CD4-positive, alpha-beta T cell (primary cell): ENCODE measurements around the gene TRAFD1. TPM values are rescaled to one million over a fixed set of nuclear protein-coding genes. Genes with fewer than 3 reads are reported as not detected.
"Not testable (repeated sequence)": the region's sequence is repeated elsewhere in the genome, so short reads cannot be mapped to it uniquely, and the experiment has no call there.

ENCODE experiments used
- ATAC-seq: fragments of 200-7000 bp; cut with Tn5 transposase; one replicate; pipeline ENCODE4 v1.10.0; 2022; ENCODE audit warnings: mild to moderate bottlenecking; ENCODE audit not compliant: poor library complexity
- CTCF ChIA-PET: fragments of 350-600 bp; sonication (Branson Sonifier 250); formaldehyde crosslinking; loops from one replicate; lab custom pipeline; 2021; ENCODE audit warnings: antibody characterized with exemption, inconsistent platforms; lab: Charles Lee
- POLR2A ChIA-PET: fragments of 350-600 bp; sonication (Branson Sonifier 250); formaldehyde crosslinking; loops from one replicate; lab custom pipeline; 2021; ENCODE audit warnings: antibody characterized with exemption, inconsistent platforms; lab: Charles Lee
- DNase-seq, 14 experiments: peaks; one replicate each; pipeline ENCODE4 v3.0.0-alpha.2; 2013 to 2020; ENCODE audit warnings: mixed read lengths in 2 of 14
- H3K27ac ChIP-seq, 2 donors: one replicate each; pipeline versions ENCODE4 v1.5.1 to v1.7.0; 2013; ENCODE audit warnings: low read length in 2 of 2, low read depth in 1 of 2, mild to moderate bottlenecking in 1 of 2
- H3K27me3 ChIP-seq, 2 experiments: 1 replicate in 1 of 2; 2 replicates in 1 of 2; pipeline versions ENCODE4 v1.6.1 to v1.7.0; 2013; ENCODE audit warnings: low read length in 2 of 2, control low read depth in 1 of 2, mild to moderate bottlenecking in 1 of 2, moderate library complexity in 1 of 2; ENCODE audit not compliant: insufficient read depth in 2 of 2, control insufficient read depth in 1 of 2
- H3K36me3 ChIP-seq: one replicate; pipeline ENCODE4 v1.6.1; 2013; ENCODE audit warnings: low read length, control low read depth; ENCODE audit not compliant: insufficient read depth
- H3K4me1 ChIP-seq: one replicate; pipeline ENCODE4 v1.6.1; 2013; ENCODE audit warnings: low read length, control low read depth; ENCODE audit not compliant: insufficient read depth
- H3K4me3 ChIP-seq: one replicate; pipeline ENCODE4 v1.5.1; 2013; ENCODE audit warnings: mild to moderate bottlenecking, low read length, moderate library complexity
- H3K9me3 ChIP-seq, 2 experiments: 1 replicate in 1 of 2; 2 replicates in 1 of 2; pipeline versions ENCODE4 v1.6.1 to v1.7.0; 2013; ENCODE audit warnings: low read length in 2 of 2, mild to moderate bottlenecking in 2 of 2, control low read depth in 1 of 2, moderate library complexity in 1 of 2; ENCODE audit not compliant: control insufficient read depth in 1 of 2, insufficient read depth in 1 of 2
- H3K27ac Mint-ChIP-seq: one replicate; pipeline ENCODE4 v1.8.0; 2020; ENCODE audit warnings: mixed read lengths
- H3K27me3 Mint-ChIP-seq: one replicate; pipeline ENCODE4 v1.8.0; 2021; ENCODE audit warnings: mixed read lengths
- H3K36me3 Mint-ChIP-seq: one replicate; pipeline ENCODE4 v1.8.0; 2021; ENCODE audit warnings: low read depth, mixed read lengths
- H3K4me1 Mint-ChIP-seq: one replicate; pipeline ENCODE4 v1.8.0; 2021; ENCODE audit warnings: low read depth, mixed read lengths
- H3K4me3 Mint-ChIP-seq: one replicate; pipeline ENCODE4 v1.8.0; 2020; ENCODE audit warnings: mild to moderate bottlenecking, mixed read lengths
- H3K9me3 Mint-ChIP-seq: one replicate; pipeline ENCODE4 v1.8.0; 2020; ENCODE audit warnings: mixed read lengths
- intact Hi-C, 2 experiments: fragments of 100-400 bp; cut with DNase I in 1 of 2; cut with micrococcal nuclease in 1 of 2; formaldehyde crosslinking; loops; one replicate each; pipeline versions ENCODE4 v1.15.1 to v1.9.0; 2023 to 2025; cut with DNase I, micrococcal nuclease
- total RNA-seq, 174 experiments: library from RNA in 2 of 174; stranded (reverse) in 2 of 174; gene quantifications; one replicate each; pipeline ENCODE4 v1.2.3 and lab custom pipeline; 2021 to 2026
- TF ChIP-seq, protein P1 (sequence below): fragments of 200-600 bp; IDR thresholded peaks from one replicate; pipeline ENCODE4 v1.8.0; 2022; ENCODE audit warnings: antibody characterized with exemption, mild to moderate bottlenecking

The TRAFD1 gene
- total RNA-seq, 2 experiments from 2014 or later: 19.6 to 20.4 TPM

DNA sequence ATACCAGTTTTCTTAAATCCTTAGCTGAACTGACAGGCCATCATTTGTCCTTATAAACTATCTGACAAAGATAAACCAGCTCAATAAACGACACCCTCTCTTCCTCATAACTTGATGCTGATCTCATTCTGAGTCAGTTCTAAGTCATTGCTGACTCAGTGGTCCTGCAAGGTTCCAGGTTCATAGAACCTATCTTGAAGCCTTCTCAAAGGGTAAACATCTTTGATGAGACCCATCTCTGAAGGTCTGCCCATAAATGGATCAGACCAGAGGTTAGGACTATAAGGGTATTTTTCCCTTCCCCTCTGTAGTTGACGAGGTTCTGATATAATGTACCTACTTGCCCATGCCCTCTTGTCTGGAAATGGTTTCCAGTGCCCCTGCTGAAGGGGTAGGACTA, 28.7 kb upstream of the TRAFD1 start:
- POLR2A ChIA-PET: interaction anchor here (1.5 kb wide), 1 partner anchor 12 kb away, joined by 4 read pairs; the partner anchor contains the start of gene NAA25
- no peak for ATAC-seq
- Mint-ChIP-seq H3K36me3 (peaks cover 73% of the 10 kb centered on the region), H3K27me3 (no peaks in the 10 kb centered on the region), H3K4me3 (no peak overlapping the region), H3K4me1 (peaks cover 31% of the 10 kb centered on the region), H3K27ac (peak overlapping the region; percentile 40), H3K9me3 (no peaks in the 10 kb centered on the region)
- Histone ChIP-seq H3K4me1 (peaks cover 6% of the 10 kb centered on the region), H3K27ac (no peak overlapping the region), H3K36me3 (peaks cover 44% of the 10 kb centered on the region), H3K9me3 (no peaks in the 10 kb centered on the region), H3K27me3 (no peaks in the 10 kb centered on the region), H3K4me3 (no peak overlapping the region)
- TF ChIP-seq, protein P1, sequence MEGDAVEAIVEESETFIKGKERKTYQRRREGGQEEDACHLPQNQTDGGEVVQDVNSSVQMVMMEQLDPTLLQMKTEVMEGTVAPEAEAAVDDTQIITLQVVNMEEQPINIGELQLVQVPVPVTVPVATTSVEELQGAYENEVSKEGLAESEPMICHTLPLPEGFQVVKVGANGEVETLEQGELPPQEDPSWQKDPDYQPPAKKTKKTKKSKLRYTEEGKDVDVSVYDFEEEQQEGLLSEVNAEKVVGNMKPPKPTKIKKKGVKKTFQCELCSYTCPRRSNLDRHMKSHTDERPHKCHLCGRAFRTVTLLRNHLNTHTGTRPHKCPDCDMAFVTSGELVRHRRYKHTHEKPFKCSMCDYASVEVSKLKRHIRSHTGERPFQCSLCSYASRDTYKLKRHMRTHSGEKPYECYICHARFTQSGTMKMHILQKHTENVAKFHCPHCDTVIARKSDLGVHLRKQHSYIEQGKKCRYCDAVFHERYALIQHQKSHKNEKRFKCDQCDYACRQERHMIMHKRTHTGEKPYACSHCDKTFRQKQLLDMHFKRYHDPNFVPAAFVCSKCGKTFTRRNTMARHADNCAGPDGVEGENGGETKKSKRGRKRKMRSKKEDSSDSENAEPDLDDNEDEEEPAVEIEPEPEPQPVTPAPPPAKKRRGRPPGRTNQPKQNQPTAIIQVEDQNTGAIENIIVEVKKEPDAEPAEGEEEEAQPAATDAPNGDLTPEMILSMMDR: no peak
- DNase-seq: peak in 1 of 14 experiments; percentile 21
- intact Hi-C loops: no loop called here
- CTCF ChIA-PET: no interaction called here

DNA sequence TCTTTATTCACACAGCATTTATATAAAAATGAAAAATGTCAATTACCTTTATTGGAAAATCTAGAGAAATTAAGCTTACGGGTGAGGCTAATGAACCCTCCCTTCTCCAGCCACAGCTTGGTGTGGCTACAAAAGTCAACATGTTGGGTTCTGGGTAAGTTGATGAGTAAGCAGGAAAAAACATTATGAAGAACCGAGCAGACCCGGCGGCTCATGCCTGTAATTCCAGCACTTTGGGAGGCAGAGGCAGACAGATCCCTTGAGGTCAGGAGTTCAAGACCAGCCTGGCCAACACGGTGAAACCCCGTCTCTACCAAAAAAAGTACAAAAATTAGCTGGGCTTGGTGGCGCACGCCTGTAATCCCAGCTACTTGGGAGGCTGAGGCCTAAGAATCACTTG, 27.7 kb upstream of the TRAFD1 start:
- Histone ChIP-seq H3K27ac (no peak overlapping the region), H3K4me1 (peaks cover 9% of the 10 kb centered on the region), H3K4me3 (no peak overlapping the region), H3K27me3 (no peaks in the 10 kb centered on the region), H3K9me3 (no peaks in the 10 kb centered on the region), H3K36me3 (peaks cover 35% of the 10 kb centered on the region)
- peaks cover 36% of the 10 kb centered on the region for H3K4me1 Mint-ChIP-seq
- no peak overlapping the region for H3K27ac Mint-ChIP-seq
- no peak for DNase-seq
- no peaks in the 10 kb centered on the region for H3K27me3 Mint-ChIP-seq
- peaks cover 64% of the 10 kb centered on the region for H3K36me3 Mint-ChIP-seq
- H3K4me3 Mint-ChIP-seq: no peak overlapping the region
- no peaks in the 10 kb centered on the region for H3K9me3 Mint-ChIP-seq
- ChIA-PET POLR2A (interaction anchor here (1.5 kb wide), 1 partner anchor 11 kb away, joined by 4 read pairs; the partner anchor contains the start of gene NAA25), CTCF (no interaction called here)
- ATAC-seq: no peak
- intact Hi-C loops: no loop called here
- TF ChIP-seq, protein P1: no peak

DNA sequence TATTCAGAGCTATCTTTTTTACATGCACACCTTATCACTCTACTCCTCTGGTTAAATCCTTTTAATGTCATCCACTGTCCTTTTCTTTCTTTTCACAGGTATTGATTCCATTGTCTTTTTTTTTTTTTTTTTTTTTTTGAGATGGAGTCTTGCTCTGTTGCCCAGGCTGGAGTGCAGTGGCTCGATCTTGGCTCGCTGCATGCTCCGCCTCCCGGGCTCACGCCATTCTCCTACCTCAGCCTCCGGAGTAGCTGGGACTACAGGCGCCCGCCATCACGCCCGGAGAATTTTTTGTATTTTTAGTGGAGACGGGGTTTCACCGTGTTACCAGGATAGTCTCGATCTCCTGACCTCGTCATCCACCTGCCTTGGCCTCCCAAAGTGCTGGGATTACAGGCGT, 24.9 kb upstream of the TRAFD1 start:
- Mint-ChIP-seq H3K4me1 (peaks cover 46% of the 10 kb centered on the region), H3K36me3 (peaks cover 57% of the 10 kb centered on the region), H3K27ac (peak overlapping the region; percentile 51)
- H3K9me3 ChIP-seq, H3K4me3 Mint-ChIP-seq, CTCF ChIA-PET, H3K27ac ChIP-seq, H3K27me3 Mint-ChIP-seq, ATAC-seq, H3K27me3 ChIP-seq, H3K4me3 ChIP-seq, DNase-seq, H3K9me3 Mint-ChIP-seq, POLR2A ChIA-PET, intact Hi-C loops: not testable (repeated sequence)
- peaks cover 36% of the 10 kb centered on the region for H3K36me3 ChIP-seq
- peaks cover 14% of the 10 kb centered on the region for H3K4me1 ChIP-seq

DNA sequence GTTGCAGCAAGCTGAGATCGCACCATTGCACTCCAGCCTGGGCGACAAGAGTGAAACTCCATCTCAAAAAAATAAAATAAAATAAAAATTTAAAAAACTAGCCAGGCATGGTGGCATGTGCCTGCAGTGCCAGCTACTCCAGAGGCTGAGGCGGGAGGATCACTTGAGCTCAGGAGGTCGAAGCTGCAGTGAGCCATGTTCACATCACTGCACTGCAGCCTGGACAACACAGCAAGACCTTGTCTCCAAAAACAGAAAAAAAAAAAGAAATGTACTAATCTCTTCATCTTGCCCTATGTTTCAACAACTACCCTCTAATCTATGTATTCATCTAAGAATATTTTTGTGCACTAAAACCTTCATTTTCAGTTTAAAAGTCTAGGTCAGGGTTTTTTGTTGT, 23.2 kb upstream of the TRAFD1 start:
- H3K27ac ChIP-seq: no peak overlapping the region
- no peaks in the 10 kb centered on the region for H3K27me3 ChIP-seq
- H3K27ac Mint-ChIP-seq: no peak overlapping the region
- H3K4me1 Mint-ChIP-seq: peaks cover 47% of the 10 kb centered on the region
- no peak overlapping the region for H3K4me3 ChIP-seq
- H3K36me3 ChIP-seq: peaks cover 27% of the 10 kb centered on the region
- no peaks in the 10 kb centered on the region for H3K27me3 Mint-ChIP-seq
- no peaks in the 10 kb centered on the region for H3K9me3 Mint-ChIP-seq
- CTCF ChIA-PET: interaction anchor here (0.6 kb wide), 1 partner anchor 199 kb away, joined by 3 read pairs; no protein-coding TSS in a partner anchor
- H3K36me3 Mint-ChIP-seq: peaks cover 41% of the 10 kb centered on the region
- intact Hi-C loops: no loop called here
- TF ChIP-seq, protein P1: no peak
- ATAC-seq (no peak), DNase-seq (no peak)
- peaks cover 19% of the 10 kb centered on the region for H3K4me1 ChIP-seq
- no peaks in the 10 kb centered on the region for H3K9me3 ChIP-seq
- POLR2A ChIA-PET: interaction anchor here (0.9 to 1.1 kb wide), 2 partner anchors 24 to 28 kb away, joined by 3 read pairs; partner anchors contain the start of gene TRAFD1
- no peak overlapping the region for H3K4me3 Mint-ChIP-seq

DNA sequence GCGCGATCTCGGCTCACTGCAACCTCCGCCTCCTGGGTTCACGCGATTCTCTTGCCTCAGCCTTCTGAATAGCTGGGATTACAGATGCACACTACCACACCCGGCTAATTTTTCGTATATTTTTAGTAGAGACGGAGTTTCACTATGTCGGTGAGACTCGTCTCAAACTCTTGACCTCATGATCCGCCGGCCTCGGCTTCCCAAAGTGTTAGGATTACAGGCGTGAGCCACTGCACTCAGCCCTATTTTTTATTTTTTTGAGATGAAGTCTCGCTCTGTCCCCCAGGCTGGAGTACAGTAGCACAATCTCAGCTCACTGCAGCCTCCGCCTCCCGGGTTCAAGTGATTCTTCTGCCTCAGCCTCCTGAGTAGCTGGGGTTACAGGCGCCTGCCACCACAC, 22.6 kb upstream of the TRAFD1 start:
- H3K4me3 Mint-ChIP-seq, H3K27me3 ChIP-seq, H3K9me3 ChIP-seq, H3K4me3 ChIP-seq, DNase-seq, H3K9me3 Mint-ChIP-seq, H3K27ac ChIP-seq, ATAC-seq, H3K27me3 Mint-ChIP-seq, intact Hi-C loops, H3K27ac Mint-ChIP-seq: not testable (repeated sequence)
- H3K36me3 ChIP-seq: peaks cover 27% of the 10 kb centered on the region
- POLR2A ChIA-PET: interaction anchor here (1.3 kb wide), 1 partner anchor 23 kb away, joined by 3 read pairs; the partner anchor contains the start of gene TRAFD1
- CTCF ChIA-PET: interaction anchor here (0.6 kb wide), 1 partner anchor 199 kb away, joined by 3 read pairs; no protein-coding TSS in a partner anchor
- Mint-ChIP-seq H3K4me1 (peaks cover 54% of the 10 kb centered on the region), H3K36me3 (peaks cover 43% of the 10 kb centered on the region)
- H3K4me1 ChIP-seq: peaks cover 23% of the 10 kb centered on the region
